ENCODE measurements around the gene GPR35. TPM values are rescaled to one million over a fixed set of nuclear protein-coding genes. Genes with fewer than 3 reads are reported as not detected.

GPR35 gene
- total and polyA plus RNA-seq, 2 of the 13 experiments (the other 11 are each of a cell fraction or from before 2014, with no cell fraction given): 27.1 to 44.2 TPM

- TF ChIP-seq, protein P1, sequence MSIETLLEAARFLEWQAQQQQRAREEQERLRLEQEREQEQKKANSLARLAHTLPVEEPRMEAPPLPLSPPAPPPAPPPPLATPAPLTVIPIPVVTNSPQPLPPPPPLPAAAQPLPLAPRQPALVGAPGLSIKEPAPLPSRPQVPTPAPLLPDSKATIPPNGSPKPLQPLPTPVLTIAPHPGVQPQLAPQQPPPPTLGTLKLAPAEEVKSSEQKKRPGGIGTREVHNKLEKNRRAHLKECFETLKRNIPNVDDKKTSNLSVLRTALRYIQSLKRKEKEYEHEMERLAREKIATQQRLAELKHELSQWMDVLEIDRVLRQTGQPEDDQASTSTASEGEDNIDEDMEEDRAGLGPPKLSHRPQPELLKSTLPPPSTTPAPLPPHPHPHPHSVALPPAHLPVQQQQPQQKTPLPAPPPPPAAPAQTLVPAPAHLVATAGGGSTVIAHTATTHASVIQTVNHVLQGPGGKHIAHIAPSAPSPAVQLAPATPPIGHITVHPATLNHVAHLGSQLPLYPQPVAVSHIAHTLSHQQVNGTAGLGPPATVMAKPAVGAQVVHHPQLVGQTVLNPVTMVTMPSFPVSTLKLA (IDR thresholded peaks at IDR 0.05): peak; percentile 89
- peak; percentile 78; the same call in 1 of the 2 replicates for TF ChIP-seq ZNF724P (CRISPR knock-in tag; IDR thresholded peaks at IDR 0.05; ENCODE audit: borderline replicate concordance)
- peak; percentile 49 for TF ChIP-seq RAD21 (CRISPR knock-in tag; IDR thresholded peaks at IDR 0.05)
- TF ChIP-seq ZSCAN25 (CRISPR knock-in tag; IDR thresholded peaks at IDR 0.05): peak; percentile 51; the same call in 1 of the 2 replicates
- TF ChIP-seq SMARCE1 (IDR thresholded peaks at IDR 0.05; ENCODE audit: borderline replicate concordance): no peak
- TF ChIP-seq PLSCR1 (CRISPR knock-in tag; IDR thresholded peaks at IDR 0.05; ENCODE audit: borderline replicate concordance): no peak
- no peak for TF ChIP-seq PTBP1 (IDR thresholded peaks at IDR 0.05; ENCODE audit: low read depth, low read length, poor library complexity, severe bottlenecking)
- no peak; the same call in 1 of the 2 replicates for TF ChIP-seq ZFYVE20 (CRISPR knock-in tag; IDR thresholded peaks at IDR 0.05; ENCODE audit: borderline replicate concordance, low read depth)
- no peak for TF ChIP-seq REL (CRISPR knock-in tag; conservative IDR thresholded peaks at IDR 0.05)
- no peak for TF ChIP-seq ARID2 (CRISPR knock-in tag; IDR thresholded peaks at IDR 0.05; ENCODE audit: borderline replicate concordance)
- no peak for TF ChIP-seq ZBTB38 (CRISPR knock-in tag; IDR thresholded peaks at IDR 0.05)
- no peak; the same call in 1 of the 2 replicates for TF ChIP-seq ZNF768 (CRISPR knock-in tag; IDR thresholded peaks at IDR 0.05)
- peak; percentile 44; the same call in 1 of the 2 replicates for TF ChIP-seq ZNF563 (CRISPR knock-in tag; IDR thresholded peaks at IDR 0.05)
- TF ChIP-seq EEA1 (CRISPR knock-in tag; IDR thresholded peaks at IDR 0.05; ENCODE audit: borderline replicate concordance): no peak; the same call in 1 of the 2 replicates
- TF ChIP-seq TBX3 (IDR thresholded peaks at IDR 0.05; ENCODE audit: borderline replicate concordance): peak; percentile 87
- TF ChIP-seq, protein P2, sequence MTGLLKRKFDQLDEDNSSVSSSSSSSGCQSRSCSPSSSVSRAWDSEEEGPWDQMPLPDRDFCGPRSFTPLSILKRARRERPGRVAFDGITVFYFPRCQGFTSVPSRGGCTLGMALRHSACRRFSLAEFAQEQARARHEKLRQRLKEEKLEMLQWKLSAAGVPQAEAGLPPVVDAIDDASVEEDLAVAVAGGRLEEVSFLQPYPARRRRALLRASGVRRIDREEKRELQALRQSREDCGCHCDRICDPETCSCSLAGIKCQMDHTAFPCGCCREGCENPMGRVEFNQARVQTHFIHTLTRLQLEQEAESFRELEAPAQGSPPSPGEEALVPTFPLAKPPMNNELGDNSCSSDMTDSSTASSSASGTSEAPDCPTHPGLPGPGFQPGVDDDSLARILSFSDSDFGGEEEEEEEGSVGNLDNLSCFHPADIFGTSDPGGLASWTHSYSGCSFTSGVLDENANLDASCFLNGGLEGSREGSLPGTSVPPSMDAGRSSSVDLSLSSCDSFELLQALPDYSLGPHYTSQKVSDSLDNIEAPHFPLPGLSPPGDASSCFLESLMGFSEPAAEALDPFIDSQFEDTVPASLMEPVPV (CRISPR knock-in tag; IDR thresholded peaks at IDR 0.05): no peak
- no peak for TF ChIP-seq ATF7 (IDR thresholded peaks at IDR 0.05)
- TF ChIP-seq ATF7 (CRISPR knock-in tag; IDR thresholded peaks at IDR 0.05): no peak
- TF ChIP-seq SMARCC2 (IDR thresholded peaks at IDR 0.05): no peak
- no peak for TF ChIP-seq ZNF510 (CRISPR knock-in tag; IDR thresholded peaks at IDR 0.05; ENCODE audit: low read depth)
- TF ChIP-seq AGO1 (IDR thresholded peaks at IDR 0.05; ENCODE audit: low read depth, low read length, poor library complexity, severe bottlenecking): peak; percentile 73
Observed at GRCh38 chr2:240579771-240580614, 45.3 kb upstream of the GPR35 start (continued).
